ENCODE measurements around the gene ING1. TPM values are rescaled to one million over a fixed set of nuclear protein-coding genes. Genes with fewer than 3 reads are reported as not detected.

The ING1 gene
- polyA plus RNA-seq, 1 experiment, result 14.3 TPM

DNA sequence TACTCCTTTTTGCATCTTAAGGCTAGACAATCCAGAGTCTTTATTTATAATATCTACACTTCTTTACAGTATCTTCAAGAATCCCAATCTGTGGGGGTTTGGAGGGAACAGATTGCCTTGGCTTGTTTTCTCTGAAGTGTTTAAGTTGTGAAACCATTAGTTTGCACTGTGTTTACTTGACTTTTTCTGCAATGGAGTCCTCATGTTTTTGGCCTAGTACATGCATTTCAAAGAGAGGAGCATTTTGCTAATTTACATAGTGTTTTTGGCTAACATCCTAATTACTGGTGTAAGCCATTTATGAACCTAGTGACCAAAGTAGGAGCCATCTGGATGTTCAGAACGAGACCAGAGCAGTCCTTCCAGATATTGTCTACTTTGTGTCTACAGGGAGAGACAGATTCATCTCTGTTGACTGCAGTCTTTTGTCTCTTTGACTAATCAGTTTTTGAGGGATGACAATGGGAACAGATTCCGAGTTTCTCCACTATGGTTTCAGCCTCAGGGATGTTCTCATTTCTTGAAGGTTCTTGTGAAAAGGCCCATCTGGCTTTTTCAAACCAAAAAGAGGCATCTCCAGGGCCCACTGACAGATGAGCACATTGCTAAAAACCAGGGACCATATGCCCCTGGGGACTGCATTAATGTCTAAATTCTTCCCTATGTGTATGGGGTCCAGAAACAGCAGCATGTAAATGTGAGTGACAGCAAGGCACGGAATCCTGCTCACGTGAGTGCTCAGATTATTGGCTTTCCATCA, 53.4 kb downstream of the ING1 start:
- TF ChIP-seq, protein P1, sequence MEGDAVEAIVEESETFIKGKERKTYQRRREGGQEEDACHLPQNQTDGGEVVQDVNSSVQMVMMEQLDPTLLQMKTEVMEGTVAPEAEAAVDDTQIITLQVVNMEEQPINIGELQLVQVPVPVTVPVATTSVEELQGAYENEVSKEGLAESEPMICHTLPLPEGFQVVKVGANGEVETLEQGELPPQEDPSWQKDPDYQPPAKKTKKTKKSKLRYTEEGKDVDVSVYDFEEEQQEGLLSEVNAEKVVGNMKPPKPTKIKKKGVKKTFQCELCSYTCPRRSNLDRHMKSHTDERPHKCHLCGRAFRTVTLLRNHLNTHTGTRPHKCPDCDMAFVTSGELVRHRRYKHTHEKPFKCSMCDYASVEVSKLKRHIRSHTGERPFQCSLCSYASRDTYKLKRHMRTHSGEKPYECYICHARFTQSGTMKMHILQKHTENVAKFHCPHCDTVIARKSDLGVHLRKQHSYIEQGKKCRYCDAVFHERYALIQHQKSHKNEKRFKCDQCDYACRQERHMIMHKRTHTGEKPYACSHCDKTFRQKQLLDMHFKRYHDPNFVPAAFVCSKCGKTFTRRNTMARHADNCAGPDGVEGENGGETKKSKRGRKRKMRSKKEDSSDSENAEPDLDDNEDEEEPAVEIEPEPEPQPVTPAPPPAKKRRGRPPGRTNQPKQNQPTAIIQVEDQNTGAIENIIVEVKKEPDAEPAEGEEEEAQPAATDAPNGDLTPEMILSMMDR (IDR thresholded peaks at IDR 0.05; ENCODE audit: insufficient read depth, low read depth, low read length), result no peak
- no peaks in the 10 kb centered on the region for H3K36me3 ChIP-seq (ENCODE audit: control insufficient read depth, insufficient read depth, low read length)
- peaks cover 3% of the 10 kb centered on the region; the same call in 1 of the 2 replicates for H3K27me3 ChIP-seq (ENCODE audit: control insufficient read depth, insufficient read depth, low read length)
- no peak overlapping the region for H3K4me3 ChIP-seq (ENCODE audit: low read depth, low read length)
- ChIA-PET POLR2A (interaction anchor here (0.6 kb wide), 1 partner anchor 8 kb away, joined by 3 read pairs; no protein-coding TSS in a partner anchor), CTCF (interaction anchor here (0.6 kb wide), 1 partner anchor 1179 kb away, joined by 3 read pairs; no protein-coding TSS in a partner anchor)
- no peak for DNase-seq (ENCODE audit: low read depth)

DNA sequence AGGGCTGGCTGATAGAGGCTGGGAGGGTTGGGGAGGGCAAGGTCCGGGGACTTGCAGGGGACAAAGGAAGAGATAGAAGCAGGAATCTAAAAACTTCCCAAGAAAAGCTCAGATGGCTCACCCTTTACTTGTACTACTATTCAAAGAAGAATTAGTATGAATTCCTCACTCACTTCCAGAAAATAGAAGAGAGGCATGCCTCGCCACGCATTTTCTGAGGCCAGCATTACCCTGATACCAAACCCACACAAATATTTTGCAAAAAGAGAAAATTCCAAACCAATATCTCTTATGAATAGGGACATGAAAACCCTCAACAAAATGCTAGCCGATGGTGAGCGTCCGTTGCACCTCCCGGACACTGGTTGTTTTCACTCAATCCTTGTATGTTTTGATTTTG, 54.0 kb downstream of the ING1 start:
- DNase-seq (ENCODE audit: low read depth), result no peak
- ChIA-PET CTCF (interaction anchor here (0.6 kb wide), 1 partner anchor 1178 kb away, joined by 3 read pairs; no protein-coding TSS in a partner anchor), POLR2A (interaction anchor here (0.6 kb wide), 1 partner anchor 8 kb away, joined by 3 read pairs; no protein-coding TSS in a partner anchor)
- TF ChIP-seq, protein P1 (IDR thresholded peaks at IDR 0.05; ENCODE audit: insufficient read depth, low read depth, low read length), result no peak
- Histone ChIP-seq H3K4me3 (ENCODE audit: low read depth, low read length) (no peak overlapping the region), H3K27me3 (ENCODE audit: control insufficient read depth, insufficient read depth, low read length) (peaks cover 4% of the 10 kb centered on the region; the same call in 1 of the 2 replicates), H3K36me3 (ENCODE audit: control insufficient read depth, insufficient read depth, low read length) (no peaks in the 10 kb centered on the region)

DNA sequence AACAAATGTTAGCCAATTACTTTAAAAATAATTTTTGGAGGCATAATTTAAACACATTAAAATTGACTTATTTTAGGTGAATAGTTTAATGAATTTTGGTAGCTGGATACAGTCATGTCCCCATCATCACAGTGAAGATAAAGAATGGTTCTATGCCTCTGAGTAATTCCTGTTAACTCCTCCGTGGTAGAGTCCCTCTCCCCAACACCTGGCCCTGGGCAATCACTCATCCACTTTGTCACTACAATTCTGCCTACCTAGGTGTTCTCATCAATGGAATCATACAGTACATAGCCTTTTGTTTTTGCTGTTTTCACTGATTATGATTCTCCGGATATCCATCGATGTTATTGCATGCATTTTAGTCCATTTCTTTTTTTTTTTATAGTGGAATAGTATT, 55.6 kb downstream of the ING1 start:
- ChIA-PET POLR2A (no interaction called here), CTCF (no interaction called here)
- Histone ChIP-seq H3K27me3 (ENCODE audit: control insufficient read depth, insufficient read depth, low read length) (peaks cover 5% of the 10 kb centered on the region; the same call in 1 of the 2 replicates), H3K36me3 (ENCODE audit: control insufficient read depth, insufficient read depth, low read length) (no peaks in the 10 kb centered on the region), H3K4me3 (ENCODE audit: low read depth, low read length) (no peak overlapping the region)
- TF ChIP-seq, protein P1 (IDR thresholded peaks at IDR 0.05; ENCODE audit: insufficient read depth, low read depth, low read length), result no peak
- DNase-seq (ENCODE audit: low read depth), result no peak

DNA sequence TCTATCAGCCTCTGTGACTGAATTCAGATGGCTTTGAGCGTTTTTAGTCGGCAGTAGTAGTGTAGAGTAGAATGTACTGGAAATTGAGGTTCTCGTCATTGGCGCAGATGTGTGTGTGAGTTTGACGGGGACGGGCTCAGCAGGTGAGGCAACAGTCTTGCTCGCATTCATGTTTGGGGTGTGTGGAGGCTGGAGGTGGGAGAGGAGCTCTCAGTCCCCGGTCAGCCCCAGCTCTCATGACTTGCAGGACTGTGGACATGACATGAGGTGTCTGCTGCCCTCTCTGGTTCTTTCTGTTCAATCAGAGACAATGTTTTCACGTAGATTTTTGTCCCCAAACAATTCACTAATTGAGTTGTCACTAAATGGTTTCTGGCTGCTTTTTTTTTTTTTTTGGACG, 57.2 kb downstream of the ING1 start:
- DNase-seq (ENCODE audit: low read depth), result no peak
- Histone ChIP-seq H3K27me3 (ENCODE audit: control insufficient read depth, insufficient read depth, low read length) (peaks cover 10% of the 10 kb centered on the region), H3K36me3 (ENCODE audit: control insufficient read depth, insufficient read depth, low read length) (no peaks in the 10 kb centered on the region), H3K4me3 (ENCODE audit: low read depth, low read length) (no peak overlapping the region)
- CTCF ChIA-PET, result no interaction called here
- POLR2A ChIA-PET, result no interaction called here
- TF ChIP-seq, protein P1 (IDR thresholded peaks at IDR 0.05; ENCODE audit: insufficient read depth, low read depth, low read length), result no peak

DNA sequence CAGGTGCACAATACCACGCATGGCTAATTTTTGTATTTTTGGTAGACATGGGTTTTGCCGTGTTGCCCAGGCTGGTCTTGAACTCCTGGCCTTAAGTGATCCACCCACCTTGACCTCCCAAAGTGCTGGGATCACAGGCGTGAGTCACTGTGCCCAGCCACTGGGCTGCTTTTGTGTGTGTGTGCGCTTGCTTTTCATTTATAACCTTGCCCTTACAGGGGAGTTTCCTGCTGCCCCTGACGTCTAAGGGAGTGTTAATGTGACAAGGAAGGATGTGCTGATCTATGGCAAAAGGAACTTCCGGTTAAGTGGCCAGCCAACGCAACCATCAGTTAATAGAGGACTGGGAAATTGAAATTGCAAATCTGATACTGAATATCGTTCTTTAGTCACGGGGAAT, 57.7 kb downstream of the ING1 start:
- H3K27me3 ChIP-seq (ENCODE audit: control insufficient read depth, insufficient read depth, low read length), result peaks cover 11% of the 10 kb centered on the region
- TF ChIP-seq, protein P1 (IDR thresholded peaks at IDR 0.05; ENCODE audit: insufficient read depth, low read depth, low read length), result no peak
- ChIA-PET POLR2A (no interaction called here), CTCF (no interaction called here)
- no peaks in the 10 kb centered on the region for H3K36me3 ChIP-seq (ENCODE audit: control insufficient read depth, insufficient read depth, low read length)
- no peak for DNase-seq (ENCODE audit: low read depth)
- H3K4me3 ChIP-seq (ENCODE audit: low read depth, low read length), result no peak overlapping the region
